Aorta (tissue), 5 donors: ENCODE results near the gene TSHZ2. TPM values are rescaled to one million over a fixed set of nuclear protein-coding genes. Genes with fewer than 3 reads are reported as not detected.

Experiments used
- ATAC-seq: fragments of 200-7000 bp; cut with Tn5 transposase; one replicate; pipeline ENCODE4 v1.9.1; 2022; ENCODE audit warnings: moderate library complexity; ENCODE audit not compliant: low FRiP score
- DNase-seq, 2 donors: peaks; one replicate each; pipeline ENCODE4 v3.0.0-alpha.2; 2020
- H3K27ac ChIP-seq, 2 donors: one replicate each; pipeline ENCODE4 v1.5.1; 2013; ENCODE audit warnings: low read length in 2 of 2, mild to moderate bottlenecking in 2 of 2, moderate library complexity in 2 of 2, control low read depth in 1 of 2, inconsistent platforms in 1 of 2, low read depth in 1 of 2
- H3K27me3 ChIP-seq, 2 donors: one replicate each; pipeline ENCODE4 v1.6.1; 2013; ENCODE audit warnings: control low read depth in 1 of 2, low read length in 1 of 2, mild to moderate bottlenecking in 1 of 2, moderate library complexity in 1 of 2; ENCODE audit not compliant: insufficient read depth in 2 of 2, control insufficient read depth in 1 of 2
- H3K36me3 ChIP-seq, 2 donors: one replicate each; pipeline ENCODE4 v1.6.1; 2013; ENCODE audit warnings: control low read depth in 1 of 2, low read length in 1 of 2, mild to moderate bottlenecking in 1 of 2; ENCODE audit not compliant: insufficient read depth in 2 of 2, control insufficient read depth in 1 of 2
- H3K4me1 ChIP-seq, 2 donors: one replicate each; pipeline ENCODE4 v1.6.1; 2013; ENCODE audit warnings: low read length in 2 of 2, control low read depth in 1 of 2, mild to moderate bottlenecking in 1 of 2, moderate library complexity in 1 of 2; ENCODE audit not compliant: insufficient read depth in 2 of 2, control insufficient read depth in 1 of 2
- H3K4me3 ChIP-seq, 2 donors: one replicate each; pipeline ENCODE4 v1.5.1; 2013; ENCODE audit warnings: low read length in 2 of 2, control low read depth in 1 of 2, mild to moderate bottlenecking in 1 of 2
- H3K9me3 ChIP-seq: one replicate; pipeline ENCODE4 v1.6.1; 2013; ENCODE audit warnings: mild to moderate bottlenecking, low read length; ENCODE audit not compliant: control insufficient read depth
- WGBS, 2 donors: extraction: QIAGEN DNeasy Blood & Tissue Kit; methylation state at CpG; one replicate each; pipeline ENCODE4 v1.1.7; 2013; 5-methylcytosine and 5-hydroxymethylcytosine counted together
- intact Hi-C, 2 donors: fragments of 100-400 bp; cut with DNase I; formaldehyde crosslinking; loops; one replicate each; pipeline versions ENCODE4 v1.14.2 to v1.15.0; 2022
- polyA plus RNA-seq, 2 donors: library from polyadenylated mRNA; stranded (reverse); fragments of 200-250 nt; gene quantifications; one replicate each; pipeline ENCODE4 v1.2.3, GENCODE V29; 2013
- total RNA-seq, 2 donors: library from RNA; stranded (reverse); fragmentation: NEBNext Ultra II Directional; extraction: Animal tissue kit (Norgen Biotek cat#: 25700); gene quantifications; one replicate each; pipeline ENCODE4 v1.2.1, GENCODE V29; 2021
- donor health status: healthy with polysubstance abuse.
- donor health status: Bipolar disorder and iron deficiency.
- donor health status: DM: no; HTN: no; CAD: no.
- donor health status: DM: no; HTN: no; CAD: no.
- donor health status: DM: yes; HTN: yes; CAD: no.

TSHZ2 gene
- total and polyA plus RNA-seq, 4 donors, result 0.08 to 95.4 (median 13.3) TPM

DNA sequence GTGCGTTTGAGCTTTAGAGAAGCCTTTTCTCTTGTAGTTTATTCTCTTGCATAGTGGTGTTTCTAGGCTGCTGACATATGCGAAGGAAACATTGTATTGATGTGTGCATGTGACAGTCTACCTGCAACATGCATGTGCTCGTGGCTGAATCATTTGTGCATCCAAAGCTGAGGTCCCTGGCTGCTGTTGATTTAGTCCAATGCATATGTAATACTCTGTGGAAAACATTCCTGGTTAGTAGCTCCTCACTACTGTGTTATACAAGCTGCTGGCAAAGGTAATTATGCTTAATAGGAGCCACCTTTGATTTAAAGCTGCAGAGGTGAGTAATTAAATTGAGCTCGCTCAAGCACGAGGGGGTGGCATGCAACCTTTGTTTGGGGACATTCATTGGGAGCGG, 24.5 kb downstream of the TSHZ2 start:
- Histone ChIP-seq H3K9me3 (peaks cover 2% of the 10 kb centered on the region), H3K4me3 (no peak overlapping the region), H3K4me1 (no peaks in the 10 kb centered on the region), H3K36me3 (no peaks in the 10 kb centered on the region), H3K27ac (no peak overlapping the region), H3K27me3 (peaks cover 0 to 3% of the 10 kb centered on the region in 2 donors)
- intact Hi-C loops, result no loop called here
- no peak for DNase-seq
- ATAC-seq, result no peak
- WGBS, 2 donors, result 75 to 78% methylated on average over 6 of the region's 6 CpGs

- H3K4me3 ChIP-seq, result no peak overlapping the region
- peaks cover 2% of the 10 kb centered on the region for H3K9me3 ChIP-seq
- H3K36me3 ChIP-seq, result no peaks in the 10 kb centered on the region
- H3K27me3 ChIP-seq, result peaks cover 0 to 3% of the 10 kb centered on the region in 2 donors
- H3K27ac ChIP-seq, result no peak overlapping the region
- H3K4me1 ChIP-seq, result no peaks in the 10 kb centered on the region
- ATAC-seq (no peak), DNase-seq (no peak)
- WGBS, 2 donors, result 88 to 94% methylated on average over 6 of the region's 6 CpGs
- intact Hi-C loops, result no loop called here
Measured at GRCh38 chr20:52998268-52998667, 26.1 kb downstream of the TSHZ2 start.

- no peak overlapping the region for H3K27ac ChIP-seq
- DNase-seq (no peak), ATAC-seq (no peak)
- no peak overlapping the region for H3K4me3 ChIP-seq
- no peaks in the 10 kb centered on the region for H3K36me3 ChIP-seq
- 72 to 90% methylated on average over 2 of the region's 2 CpGs for WGBS, 2 donors
- no peaks in the 10 kb centered on the region for H3K4me1 ChIP-seq
- H3K9me3 ChIP-seq, result peaks cover 2% of the 10 kb centered on the region
- H3K27me3 ChIP-seq, result peaks cover 0 to 3% of the 10 kb centered on the region in 2 donors
- intact Hi-C loops, result no loop called here
Measured at GRCh38 chr20:52999040-52999439, 26.9 kb downstream of the TSHZ2 start.

DNA sequence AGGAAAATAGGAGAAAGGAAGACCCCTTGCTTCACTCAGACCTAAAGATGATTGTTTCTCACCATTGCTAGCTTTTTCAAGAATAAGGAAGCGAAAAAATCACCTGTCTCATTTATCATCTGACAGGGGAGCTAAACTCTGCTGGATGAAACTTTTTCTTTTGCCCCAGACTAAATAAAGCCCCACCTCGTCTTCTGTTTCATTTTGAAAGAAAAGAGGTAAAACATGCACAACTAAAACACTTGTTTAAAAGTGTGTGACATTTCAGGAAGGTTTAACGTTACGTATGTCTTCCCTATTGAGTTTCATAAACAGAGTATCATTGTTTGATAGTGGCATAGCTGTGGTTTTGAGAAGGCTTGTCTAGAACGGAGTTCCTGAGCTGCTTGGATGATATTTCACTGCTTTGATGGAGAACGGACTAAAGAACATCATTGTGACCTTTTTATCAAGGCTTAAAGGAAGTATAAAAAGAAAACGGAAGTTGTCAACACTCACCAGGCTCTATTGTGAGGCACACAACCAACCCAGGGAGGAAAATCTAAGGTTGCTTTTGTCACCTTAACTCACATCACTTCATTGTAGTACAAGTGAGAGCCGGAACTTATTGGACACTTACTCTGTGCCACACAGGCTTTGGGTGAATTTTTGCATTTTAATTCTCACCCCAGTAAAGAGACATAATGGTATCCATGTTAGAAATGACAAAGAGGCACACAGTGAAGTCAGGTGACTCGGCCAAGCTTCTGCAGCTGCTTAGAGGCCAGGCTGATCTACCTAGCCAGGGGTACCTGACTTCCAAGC, 29.5 kb downstream of the TSHZ2 start:
- Histone ChIP-seq H3K27ac (no peak overlapping the region), H3K9me3 (peaks cover 2% of the 10 kb centered on the region), H3K36me3 (no peaks in the 10 kb centered on the region), H3K27me3 (no peaks in the 10 kb centered on the region), H3K4me3 (no peak overlapping the region), H3K4me1 (no peaks in the 10 kb centered on the region)
- intact Hi-C loops, result no loop called here
- no peak for ATAC-seq
- no peak for DNase-seq
- 44 to 65% methylated on average over 9 of the region's 9 CpGs for WGBS, 2 donors

DNA sequence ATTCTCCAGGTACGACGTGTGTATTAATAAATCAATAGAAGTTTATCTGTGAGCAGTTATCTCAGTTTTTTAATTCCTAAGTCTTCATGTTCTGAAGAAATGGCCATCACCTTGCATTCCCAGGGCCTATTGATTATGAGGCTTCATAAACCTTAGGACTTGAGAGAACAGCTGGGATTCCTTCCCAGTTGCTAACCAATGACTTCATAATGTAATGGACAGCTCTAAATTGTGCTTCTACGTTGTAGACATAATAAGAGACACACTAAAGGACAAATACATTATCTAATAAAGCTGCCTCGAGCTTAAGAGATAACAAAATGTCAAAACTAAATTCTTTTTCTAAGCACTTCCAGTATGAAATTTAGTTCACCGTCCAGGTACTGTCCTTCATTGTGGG, 30.6 kb downstream of the TSHZ2 start:
- Histone ChIP-seq H3K36me3 (no peaks in the 10 kb centered on the region), H3K4me1 (no peaks in the 10 kb centered on the region), H3K4me3 (no peak overlapping the region), H3K9me3 (peaks cover 2% of the 10 kb centered on the region), H3K27me3 (no peaks in the 10 kb centered on the region), H3K27ac (no peak overlapping the region)
- DNase-seq (no peak), ATAC-seq (no peak)
- intact Hi-C loops, result no loop called here
- 65 to 75% methylated on average over 5 of the region's 5 CpGs for WGBS, 2 donors

GRCh38 chr20:53003420-53004154, 31.4 kb downstream of the TSHZ2 start:
- H3K9me3 ChIP-seq, result peaks cover 2% of the 10 kb centered on the region
- H3K27ac ChIP-seq, result no peak overlapping the region
- DNase-seq, result no peak
- WGBS, 2 donors, result 40 to 49% methylated on average over 10 of the region's 10 CpGs
- ATAC-seq, result peak; percentile 24
- no peak overlapping the region for H3K4me3 ChIP-seq
- intact Hi-C loops, result no loop called here
- no peaks in the 10 kb centered on the region for H3K4me1 ChIP-seq
- H3K36me3 ChIP-seq, result no peaks in the 10 kb centered on the region
- H3K27me3 ChIP-seq, result no peaks in the 10 kb centered on the region

GRCh38 chr20:53004267-53004813, 32.2 kb downstream of the TSHZ2 start:
- WGBS, 2 donors, result 69 to 77% methylated on average over 9 of the region's 9 CpGs
- intact Hi-C loops, result no loop called here
- no peak overlapping the region for H3K27ac ChIP-seq

DNA sequence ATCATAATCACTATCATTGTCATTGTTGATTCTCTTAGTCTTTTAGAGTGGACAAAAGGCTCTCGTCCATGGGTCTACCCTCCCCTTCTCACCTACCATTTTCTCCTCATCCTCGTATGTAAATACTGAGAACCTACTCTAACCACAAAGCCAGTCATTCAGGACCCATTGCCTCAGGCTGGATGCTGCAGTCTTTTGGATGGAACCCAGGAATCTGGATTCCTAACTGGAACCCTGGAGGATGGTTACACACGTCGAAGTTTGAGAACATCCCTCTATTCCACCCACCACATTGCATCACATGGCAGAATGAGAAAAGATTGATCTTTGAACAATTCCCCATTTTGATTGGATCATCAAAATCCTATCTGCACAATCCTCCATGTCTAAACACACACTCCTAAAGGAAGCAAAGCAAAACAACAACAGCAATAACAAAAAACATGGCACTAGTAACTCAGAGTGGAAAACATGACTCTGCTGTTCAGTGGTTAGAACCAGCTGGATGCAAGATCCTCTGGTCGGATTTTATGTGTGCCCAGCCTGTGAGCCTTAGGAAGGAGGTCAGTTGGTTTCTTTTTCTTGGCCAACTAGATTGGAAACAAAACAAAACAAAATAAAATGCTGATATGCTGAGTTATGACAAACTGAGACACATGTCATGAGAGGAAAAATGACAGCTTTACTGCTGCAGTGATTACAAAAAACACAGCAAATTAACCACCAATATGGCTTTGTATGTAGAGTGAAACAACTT, 38.0 kb downstream of the TSHZ2 start:
- Histone ChIP-seq H3K4me1 (no peaks in the 10 kb centered on the region), H3K27me3 (peaks cover 0 to 2% of the 10 kb centered on the region in 2 donors), H3K4me3 (no peak overlapping the region), H3K9me3 (no peaks in the 10 kb centered on the region), H3K36me3 (no peaks in the 10 kb centered on the region), H3K27ac (no peak overlapping the region)
- WGBS, 2 donors, result 68 to 69% methylated on average over 5 of the region's 5 CpGs
- ATAC-seq, result no peak
- intact Hi-C loops, result no loop called here
- DNase-seq, result no peak

More at GRCh38 chr20:53004267-53004813, 32.2 kb downstream of the TSHZ2 start:
- Histone ChIP-seq H3K4me1 (no peaks in the 10 kb centered on the region), H3K9me3 (peaks cover 1% of the 10 kb centered on the region), H3K27me3 (no peaks in the 10 kb centered on the region), H3K36me3 (no peaks in the 10 kb centered on the region), H3K4me3 (no peak overlapping the region)
- DNase-seq, result no peak
- no peak for ATAC-seq
